ENCODE data around the gene OIP5. TPM values are rescaled to one million over a fixed set of nuclear protein-coding genes. Genes with fewer than 3 reads are reported as not detected.
"Not testable (repeated sequence)": the region's sequence is repeated elsewhere in the genome, so short reads cannot be mapped to it uniquely, and the experiment has no call there.

OIP5 gene
- total RNA-seq, 2 experiments from 2014 or later: 18.9 to 21.9 TPM

DNA sequence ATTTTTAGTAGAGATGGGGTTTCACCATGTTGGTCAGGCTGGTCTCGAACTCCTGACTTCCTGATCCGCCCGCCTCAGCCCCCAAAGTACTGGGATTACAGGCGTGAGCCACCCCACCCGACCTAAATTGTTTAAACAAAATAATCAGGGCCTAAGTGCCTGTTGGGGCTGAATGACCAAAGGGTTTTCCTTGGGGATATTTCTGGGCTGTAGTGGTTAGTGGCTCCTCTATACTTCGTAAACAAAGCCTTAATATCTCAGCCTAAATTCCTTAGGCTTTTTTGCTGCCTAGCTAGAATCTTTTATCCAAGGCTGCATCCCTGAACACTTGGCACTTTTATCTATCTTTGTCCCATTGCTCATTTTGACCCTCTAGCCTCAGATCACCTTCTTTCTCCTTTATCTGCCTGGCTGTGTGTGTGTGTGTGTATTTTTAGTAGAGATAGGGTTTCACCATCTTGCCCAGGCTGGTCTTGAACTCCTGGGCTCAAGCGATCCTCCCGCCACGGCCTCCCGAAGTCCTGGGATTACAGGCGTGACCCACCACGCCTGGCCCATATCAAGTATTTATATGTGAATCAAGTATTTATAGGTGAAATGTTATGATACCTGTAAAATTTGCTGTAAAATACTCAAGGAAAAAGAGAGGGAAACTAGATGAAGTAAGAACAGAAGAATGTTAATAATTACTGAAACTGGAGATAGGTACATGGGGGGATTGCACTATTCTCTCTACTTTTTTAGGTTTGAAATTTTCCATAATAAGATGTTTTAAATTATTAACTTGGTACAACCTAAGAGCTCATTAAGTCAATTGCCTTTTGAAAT, 2.1 kb upstream of the OIP5 start:
- no peaks in the 10 kb centered on the region for H3K9me3 Mint-ChIP-seq
- peak overlapping the region; percentile 92 for H3K4me3 Mint-ChIP-seq
- H3K27ac Mint-ChIP-seq: peak overlapping the region; percentile 98
- no peaks in the 10 kb centered on the region for H3K27me3 Mint-ChIP-seq
- peaks cover 44% of the 10 kb centered on the region for H3K4me1 Mint-ChIP-seq
- ChIA-PET POLR2A (no interaction called here), CTCF (interaction anchor here (1.4 to 1.5 kb wide), 2 partner anchors 13 to 18 kb away, joined by 3 to 4 read pairs; no protein-coding TSS in a partner anchor)
- DNase-seq: no peak
- H3K36me3 Mint-ChIP-seq (ENCODE audit: low read depth): peaks cover 44% of the 10 kb centered on the region

DNA sequence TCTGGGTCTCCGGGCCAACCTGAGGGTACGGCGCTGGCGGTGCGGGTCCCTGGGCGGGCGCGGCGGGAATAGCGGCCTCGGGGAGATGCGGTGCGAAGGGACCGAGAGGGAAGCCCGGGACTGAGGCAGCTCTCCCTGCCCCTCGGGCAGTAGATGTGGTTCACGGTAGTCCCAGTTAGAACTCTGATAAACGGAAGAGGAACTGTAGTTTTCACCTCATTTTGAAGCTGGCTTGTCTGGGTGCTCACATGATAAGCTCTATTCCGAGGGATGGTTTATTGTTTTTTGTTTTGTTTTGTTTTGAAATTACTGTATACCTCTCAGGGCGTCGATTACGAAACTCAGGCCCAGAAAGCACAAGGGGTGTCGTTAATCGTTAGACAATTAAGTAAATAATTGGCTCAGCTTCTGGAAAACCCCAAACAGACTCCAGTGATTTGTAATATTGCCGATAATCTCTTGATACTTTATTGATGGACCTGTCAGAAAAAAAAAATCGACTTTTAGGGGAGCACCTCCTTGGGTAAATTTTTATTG, 703 bp upstream of the OIP5 start:
- Mint-ChIP-seq H3K4me3 (peak overlapping the region; percentile 92), H3K27me3 (no peaks in the 10 kb centered on the region), H3K27ac (peak overlapping the region; percentile 98), H3K4me1 (peaks cover 38% of the 10 kb centered on the region), H3K36me3 (ENCODE audit: low read depth) (peaks cover 40% of the 10 kb centered on the region), H3K9me3 (no peaks in the 10 kb centered on the region)
- DNase-seq: no peak
- ChIA-PET CTCF (interaction anchor here (0.5 to 1.4 kb wide), 11 partner anchors 10 to 731 kb away, joined by 3 to 10 read pairs (median 4); no protein-coding TSS in a partner anchor), POLR2A (interaction anchor here (0.7 to 1.4 kb wide), 2 partner anchors 23 to 102 kb away, joined by 4 to 5 read pairs; partner anchors contain the start of genes CHP1 and EXD1)

DNA sequence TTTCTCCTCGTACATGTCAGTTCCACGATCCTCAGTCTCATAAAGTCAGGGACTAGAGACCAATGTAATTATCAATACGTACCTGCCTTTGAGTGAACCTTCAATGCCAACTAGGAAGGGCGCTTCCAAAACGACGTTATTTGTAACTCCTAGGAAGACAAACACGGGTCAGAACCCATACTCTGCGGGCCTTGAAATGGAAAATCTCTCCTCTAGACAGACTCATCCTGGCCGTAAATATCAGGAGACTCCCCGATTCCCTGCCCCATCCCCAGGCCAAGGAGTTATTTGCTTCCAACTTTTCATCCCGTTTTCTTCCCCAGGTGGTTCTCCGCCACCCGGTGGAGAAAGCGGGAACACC, 578 bp downstream of the OIP5 start:
- H3K27me3 Mint-ChIP-seq: no peaks in the 10 kb centered on the region
- no peaks in the 10 kb centered on the region for H3K9me3 Mint-ChIP-seq
- peaks cover 34% of the 10 kb centered on the region for H3K36me3 Mint-ChIP-seq (ENCODE audit: low read depth)
- peak overlapping the region; percentile 92 for H3K4me3 Mint-ChIP-seq
- ChIA-PET CTCF (interaction anchor here (1.0 to 1.4 kb wide), 6 partner anchors 9 to 436 kb away, joined by 3 to 10 read pairs (median 4); no protein-coding TSS in a partner anchor), POLR2A (no interaction called here)
- peaks cover 30% of the 10 kb centered on the region for H3K4me1 Mint-ChIP-seq
- no peak for DNase-seq
- H3K27ac Mint-ChIP-seq: peak overlapping the region; percentile 98

DNA sequence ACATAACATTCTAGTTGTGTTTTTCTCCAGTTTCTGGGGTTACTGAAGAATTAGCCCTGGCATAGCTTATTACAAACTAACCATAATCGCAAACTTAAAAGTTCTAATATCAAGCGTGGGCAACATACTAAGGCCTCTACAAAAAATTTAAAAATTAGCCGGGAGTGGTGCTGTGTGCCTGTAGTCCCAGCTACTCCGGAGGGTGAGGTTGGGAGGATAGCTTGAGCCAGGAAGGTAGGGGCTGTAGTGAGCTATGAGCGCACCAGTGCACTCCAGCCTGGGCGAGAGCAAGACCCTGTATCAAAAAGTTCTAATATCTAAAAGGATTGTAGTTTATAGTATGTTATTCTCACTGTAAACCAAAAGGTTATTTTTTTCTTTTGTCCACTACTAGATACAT, 1.1 kb downstream of the OIP5 start:
- ChIA-PET CTCF (interaction anchor here (0.8 kb wide), 1 partner anchor 15 kb away, joined by 4 read pairs; no protein-coding TSS in a partner anchor), POLR2A (no interaction called here)
- H3K27me3 Mint-ChIP-seq: no peaks in the 10 kb centered on the region
- H3K27ac Mint-ChIP-seq: peak overlapping the region; percentile 98
- H3K4me3 Mint-ChIP-seq: peak overlapping the region; percentile 92
- H3K36me3 Mint-ChIP-seq (ENCODE audit: low read depth): peaks cover 36% of the 10 kb centered on the region
- H3K9me3 Mint-ChIP-seq: no peaks in the 10 kb centered on the region
- H3K4me1 Mint-ChIP-seq: peaks cover 29% of the 10 kb centered on the region
- no peak for DNase-seq

DNA sequence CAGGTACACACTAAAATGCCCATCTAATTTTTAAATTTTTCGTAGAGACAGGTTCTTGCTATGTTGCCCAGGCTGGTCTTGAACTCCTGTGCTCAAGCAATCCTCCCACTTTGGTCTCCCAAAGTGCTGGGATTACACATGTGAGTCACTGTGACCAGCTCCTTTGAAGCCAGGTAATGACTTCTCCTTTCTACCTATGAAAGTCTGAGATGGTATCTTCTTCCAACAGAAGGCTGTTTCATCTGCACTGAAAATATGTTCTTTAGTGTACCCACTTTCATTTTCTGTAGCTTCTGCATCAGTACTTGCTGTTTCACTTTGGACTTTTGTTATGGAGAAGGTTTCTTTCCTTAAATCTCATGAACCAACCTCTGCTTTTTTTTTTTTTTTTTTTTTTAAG, 8.8 kb downstream of the OIP5 start:
- peaks cover 24% of the 10 kb centered on the region for H3K4me1 Mint-ChIP-seq
- peak overlapping the region; percentile 90 for H3K27ac Mint-ChIP-seq
- peak; percentile 40 for DNase-seq
- CTCF ChIA-PET: interaction anchor here (0.7 to 2.6 kb wide), 6 partner anchors 9 to 425 kb away, joined by 3 to 10 read pairs (median 3); partner anchors contain the start of genes NUSAP1 and OIP5
- no peak overlapping the region for H3K4me3 Mint-ChIP-seq
- H3K27me3 Mint-ChIP-seq: no peaks in the 10 kb centered on the region
- POLR2A ChIA-PET: interaction anchor here (0.7 kb wide), 1 partner anchor 290 kb away, joined by 7 read pairs; no protein-coding TSS in a partner anchor
- peaks cover 35% of the 10 kb centered on the region for H3K36me3 Mint-ChIP-seq (ENCODE audit: low read depth)
- H3K9me3 Mint-ChIP-seq: no peaks in the 10 kb centered on the region

DNA sequence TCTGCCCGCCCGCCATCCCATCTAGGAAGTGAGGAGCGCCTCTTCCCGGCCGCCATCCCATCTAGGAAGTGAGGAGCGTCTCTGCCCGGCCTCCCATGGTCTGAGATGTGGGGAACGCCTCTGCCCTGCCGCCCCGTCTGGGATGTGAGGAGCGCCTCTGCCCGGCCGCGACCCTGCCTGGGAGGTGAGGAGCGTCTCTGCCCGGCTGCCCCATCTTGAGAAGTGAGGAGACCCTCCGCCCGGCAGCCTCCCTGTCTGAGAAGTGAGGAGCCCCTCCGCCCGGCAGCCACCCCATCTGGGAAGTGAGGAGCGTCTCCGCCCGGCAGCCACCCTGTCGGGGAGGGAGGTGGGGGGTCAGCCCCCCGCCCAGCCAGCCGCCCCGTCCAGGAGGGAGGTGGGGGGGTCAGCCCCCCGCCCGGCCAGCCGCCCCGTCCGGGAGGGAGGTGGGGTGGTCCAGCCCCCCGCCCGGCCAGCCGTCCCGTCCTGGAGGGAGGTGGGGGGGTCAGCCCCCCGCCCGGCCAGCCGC, 11.5 kb downstream of the OIP5 start:
- peaks cover 29% of the 10 kb centered on the region for H3K36me3 Mint-ChIP-seq (ENCODE audit: low read depth)
- H3K27ac Mint-ChIP-seq, CTCF ChIA-PET, H3K27me3 Mint-ChIP-seq, POLR2A ChIA-PET, H3K4me3 Mint-ChIP-seq, DNase-seq, H3K9me3 Mint-ChIP-seq: not testable (repeated sequence)
- H3K4me1 Mint-ChIP-seq: peaks cover 20% of the 10 kb centered on the region

DNA sequence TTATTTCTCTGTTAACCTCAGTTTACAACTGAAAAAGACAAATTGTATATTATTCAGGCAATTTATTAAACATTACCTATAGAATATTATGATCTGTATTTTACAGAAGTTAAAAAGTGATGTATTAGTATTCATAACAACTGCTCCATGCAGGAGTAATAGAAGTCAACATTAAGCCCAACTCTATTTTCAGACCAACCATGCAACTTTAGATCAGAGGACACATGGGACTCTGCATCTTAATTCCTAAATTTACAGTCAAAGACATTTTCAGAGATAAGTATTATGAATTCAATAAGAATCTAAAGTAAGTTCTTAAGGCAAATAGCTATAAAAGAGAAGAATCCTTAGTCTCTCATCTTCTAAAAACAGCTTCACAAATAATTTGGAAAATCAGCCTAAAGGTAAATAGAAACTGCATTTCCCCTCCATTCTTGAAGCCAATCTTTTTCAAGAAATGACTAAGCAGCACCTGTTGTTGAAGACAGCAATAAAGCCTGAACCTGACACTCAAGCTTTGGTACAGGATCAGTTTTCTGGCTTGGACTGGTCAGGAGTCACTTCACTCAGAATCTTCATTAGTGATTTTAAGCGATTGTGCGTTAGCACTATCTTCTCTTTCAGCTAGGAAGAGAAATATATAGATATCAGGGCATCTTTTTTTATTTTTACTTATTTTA, 23.0 kb downstream of the OIP5 start:
- CTCF ChIA-PET: interaction anchor here (0.8 to 2.0 kb wide), 4 partner anchors 23 to 84 kb away, joined by 3 to 5 read pairs (median 3); partner anchors contain the start of genes CHP1, NUSAP1 and OIP5
- Mint-ChIP-seq H3K4me3 (no peak overlapping the region), H3K36me3 (ENCODE audit: low read depth) (peaks cover 21% of the 10 kb centered on the region), H3K4me1 (peaks cover 11% of the 10 kb centered on the region), H3K27ac (no peak overlapping the region), H3K27me3 (no peaks in the 10 kb centered on the region), H3K9me3 (no peaks in the 10 kb centered on the region)
- POLR2A ChIA-PET: interaction anchor here (0.5 to 1.3 kb wide), 2 partner anchors 24 to 70 kb away, joined by 3 to 5 read pairs; partner anchors contain the start of gene NUSAP1
- DNase-seq: no peak

DNA sequence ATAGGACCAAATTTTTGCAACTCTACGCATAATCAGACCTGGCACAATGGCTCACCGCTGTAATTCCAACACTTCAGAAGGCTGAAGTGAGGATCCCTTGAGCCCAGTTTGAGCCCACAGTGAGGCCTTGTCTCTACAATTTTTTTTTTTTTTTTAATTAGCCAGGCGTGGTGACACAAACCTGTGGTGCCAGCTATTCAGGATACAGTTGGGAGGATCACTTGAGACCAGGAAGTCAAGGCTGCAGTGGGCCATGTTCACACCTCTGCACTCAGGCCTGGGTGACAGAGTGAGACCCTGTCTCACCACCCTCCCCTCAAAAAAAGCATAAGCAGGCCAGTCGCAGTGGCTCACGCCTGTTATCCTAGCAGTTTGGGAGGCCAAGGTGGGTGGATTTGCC, 24.7 kb downstream of the OIP5 start:
- CTCF ChIA-PET: no interaction called here
- Mint-ChIP-seq H3K27me3 (no peaks in the 10 kb centered on the region), H3K9me3 (no peaks in the 10 kb centered on the region), H3K27ac (no peak overlapping the region), H3K4me1 (peaks cover 11% of the 10 kb centered on the region), H3K36me3 (ENCODE audit: low read depth) (peaks cover 18% of the 10 kb centered on the region), H3K4me3 (no peak overlapping the region)
- POLR2A ChIA-PET: no interaction called here
- no peak for DNase-seq

DNA sequence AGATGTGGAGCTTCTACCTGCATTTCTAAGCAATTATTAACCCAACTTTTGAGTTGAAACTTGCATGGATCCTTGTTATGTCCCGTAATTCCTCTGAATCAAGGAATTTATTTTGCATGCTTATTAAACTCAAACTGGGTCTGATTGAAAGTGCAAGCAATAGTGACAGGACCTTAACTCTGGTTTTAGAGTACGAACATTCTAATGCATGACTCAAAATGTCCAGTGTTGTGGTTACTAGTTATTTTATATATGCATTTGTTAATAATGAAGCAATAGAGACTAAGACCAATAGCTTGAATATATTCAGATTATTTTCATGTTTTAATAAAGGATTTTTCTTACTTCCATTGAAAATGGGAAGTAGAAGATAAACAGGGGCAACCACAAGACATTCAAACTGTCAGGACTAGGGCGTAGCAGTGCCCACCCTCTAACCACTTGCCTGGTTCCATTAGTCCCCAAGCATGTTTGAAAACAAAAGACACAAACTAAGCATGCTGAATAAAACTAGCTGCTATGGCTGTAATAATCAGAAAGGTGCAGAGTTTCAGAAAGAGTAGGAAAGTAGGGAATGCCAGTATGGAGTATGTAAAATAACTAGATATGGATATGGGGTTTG, 28.1 kb downstream of the OIP5 start:
- H3K36me3 Mint-ChIP-seq (ENCODE audit: low read depth): peaks cover 25% of the 10 kb centered on the region
- H3K27ac Mint-ChIP-seq: no peak overlapping the region
- no peaks in the 10 kb centered on the region for H3K9me3 Mint-ChIP-seq
- ChIA-PET CTCF (interaction anchor here (1.3 kb wide), 1 partner anchor 28 kb away, joined by 4 read pairs; the partner anchor contains the start of genes NUSAP1 and OIP5), POLR2A (no interaction called here)
- H3K4me3 Mint-ChIP-seq: no peak overlapping the region
- no peak for DNase-seq
- peaks cover 14% of the 10 kb centered on the region for H3K4me1 Mint-ChIP-seq
- no peaks in the 10 kb centered on the region for H3K27me3 Mint-ChIP-seq

DNA sequence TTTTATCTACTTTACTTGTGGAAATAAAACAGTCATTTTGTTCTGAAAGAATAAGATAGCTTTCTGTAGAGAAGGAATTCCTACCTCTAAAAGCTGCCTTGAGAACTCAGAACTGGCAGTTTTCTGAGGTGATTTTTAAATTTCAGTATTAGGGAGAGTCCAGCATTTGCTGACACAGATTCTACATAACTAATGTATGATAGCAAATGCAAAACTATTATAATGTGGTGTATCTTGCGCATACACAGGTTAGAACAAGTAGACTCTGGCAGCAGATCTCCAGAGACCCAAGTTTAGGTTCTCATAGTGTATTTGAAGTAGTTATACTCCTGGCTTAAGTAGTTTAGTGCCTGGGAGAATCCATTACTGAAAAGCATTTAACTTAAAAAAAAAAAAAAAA, 30.8 kb downstream of the OIP5 start:
- POLR2A ChIA-PET: no interaction called here
- Mint-ChIP-seq H3K4me3 (no peak overlapping the region), H3K36me3 (ENCODE audit: low read depth) (peaks cover 26% of the 10 kb centered on the region), H3K27me3 (no peaks in the 10 kb centered on the region), H3K4me1 (peaks cover 15% of the 10 kb centered on the region), H3K27ac (no peak overlapping the region), H3K9me3 (no peaks in the 10 kb centered on the region)
- DNase-seq: no peak
- CTCF ChIA-PET: interaction anchor here (1.6 kb wide), 1 partner anchor 140 kb away, joined by 3 read pairs; no protein-coding TSS in a partner anchor

DNA sequence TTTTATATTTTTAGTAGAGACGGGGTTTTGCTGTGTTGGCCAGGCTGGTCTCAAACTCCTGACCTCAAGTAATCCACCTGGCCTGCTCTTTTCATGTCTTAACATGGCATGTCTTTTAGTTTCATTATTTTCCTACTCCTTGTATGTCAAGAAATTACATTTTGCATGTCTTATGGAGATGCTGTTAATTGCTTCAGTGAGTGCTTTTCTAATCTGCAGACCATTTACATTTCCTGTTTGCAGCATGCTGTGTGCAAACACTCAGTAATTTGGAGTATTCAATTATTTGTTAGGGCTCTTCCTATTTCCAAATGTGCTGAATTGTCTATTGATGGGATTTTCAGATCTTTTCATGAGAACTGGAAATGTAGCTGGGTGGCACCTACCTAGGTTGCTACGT, 31.3 kb downstream of the OIP5 start:
- H3K27me3 Mint-ChIP-seq, DNase-seq, POLR2A ChIA-PET, H3K4me3 Mint-ChIP-seq, H3K9me3 Mint-ChIP-seq: not testable (repeated sequence)
- Mint-ChIP-seq H3K27ac (peak overlapping the region; percentile 46), H3K36me3 (ENCODE audit: low read depth) (peaks cover 26% of the 10 kb centered on the region), H3K4me1 (peaks cover 15% of the 10 kb centered on the region)
- CTCF ChIA-PET: interaction anchor here (1.6 kb wide), 1 partner anchor 140 kb away, joined by 3 read pairs; no protein-coding TSS in a partner anchor

DNA sequence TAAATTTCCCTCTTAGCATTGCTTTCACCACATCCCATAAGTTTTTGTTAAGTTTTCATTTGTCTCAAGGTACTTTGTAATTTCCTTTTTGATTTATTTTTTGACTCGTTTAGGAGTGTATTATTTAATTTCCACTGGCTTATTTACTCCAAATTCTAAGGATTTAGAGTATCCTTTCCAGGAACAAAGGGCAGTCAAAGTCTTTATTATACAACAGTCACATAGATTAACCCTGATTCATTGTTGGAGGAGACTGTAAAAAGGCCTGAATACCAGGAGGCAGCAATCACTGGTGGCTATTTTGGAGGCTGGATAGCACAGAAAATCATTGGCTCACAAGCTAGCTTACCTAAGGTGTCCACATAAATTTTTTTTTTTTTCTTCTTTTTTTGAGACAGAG, 39.9 kb downstream of the OIP5 start:
- Mint-ChIP-seq H3K27me3 (no peaks in the 10 kb centered on the region), H3K36me3 (ENCODE audit: low read depth) (peaks cover 33% of the 10 kb centered on the region), H3K4me3 (no peak overlapping the region), H3K27ac (peak overlapping the region; percentile 13), H3K9me3 (no peaks in the 10 kb centered on the region), H3K4me1 (peaks cover 27% of the 10 kb centered on the region)
- POLR2A ChIA-PET: no interaction called here
- CTCF ChIA-PET: interaction anchor here (1.3 kb wide), 1 partner anchor 40 kb away, joined by 3 read pairs; the partner anchor contains the start of genes NUSAP1 and OIP5
- no peak for DNase-seq

Data from activated CD4-positive, alpha-beta T cell treated with anti-CD3 and anti-CD28 coated beads, Interleukin-2, amount 10 ng/mL, durations not matched to agents 7 days and 5 days (primary cell).